ENCODE measurements around the gene GRAMD1A. TPM values are rescaled to one million over a fixed set of nuclear protein-coding genes. Genes with fewer than 3 reads are reported as not detected.

The GRAMD1A gene
- total RNA-seq, 1 experiment from 2014 or later, result 32.8 TPM

DNA sequence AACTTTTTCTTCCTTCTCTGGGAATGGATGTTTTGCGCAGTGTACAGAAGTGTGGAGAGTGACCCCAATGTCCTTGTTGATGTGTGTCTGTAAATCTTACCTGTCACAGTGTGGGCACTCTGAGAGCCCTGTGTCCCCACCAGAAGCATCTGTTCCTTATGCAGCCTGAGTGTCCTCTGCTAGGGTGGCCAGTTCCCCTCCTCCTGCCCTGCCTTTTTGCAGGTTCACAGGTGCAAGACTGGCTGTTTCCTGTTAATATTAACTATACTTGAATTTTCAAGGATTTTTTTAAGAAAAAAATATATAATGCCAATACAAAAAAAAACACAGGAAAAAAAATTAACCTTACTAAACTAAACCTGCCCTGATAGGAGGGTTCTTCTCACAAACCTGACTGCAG lies 12.0 kb upstream of the GRAMD1A start:
- TF ChIP-seq EZH2 (IDR thresholded peaks at IDR 0.05; ENCODE audit: low read length, unreplicated experiment), result no peak
- Histone ChIP-seq H3K9me3 (ENCODE audit: low read length) (no peaks in the 10 kb centered on the region), H2AFZ (ENCODE audit: low read length) (no peak overlapping the region), H3K4me1 (ENCODE audit: insufficient read depth, low read length) (no peaks in the 10 kb centered on the region), H3K9me2 (replicated peaks; ENCODE audit: low read length) (no peaks in the 10 kb centered on the region), H3K4me2 (ENCODE audit: low read length) (no peak overlapping the region), H4K20me1 (ENCODE audit: low read length) (no peaks in the 10 kb centered on the region), H3K27me3 (ENCODE audit: low read length) (no peaks in the 10 kb centered on the region), H3K4me3 (ENCODE audit: low read length) (no peak overlapping the region), H3K9ac (ENCODE audit: low read length) (no peak overlapping the region), H3K79me2 (ENCODE audit: low read length) (no peaks in the 10 kb centered on the region), H3F3A (ENCODE audit: low read length, unreplicated experiment) (no peaks in the 10 kb centered on the region), H3K36me3 (ENCODE audit: low read depth, low read length) (no peaks in the 10 kb centered on the region), H3K27ac (ENCODE audit: low read length) (no peak overlapping the region)
- BruUV-seq (replicated peaks), result no TSS peak
- DNase-seq (no peak), ATAC-seq (no peak)
- ChIA-PET CTCF (no interaction called here), POLR2A (ENCODE audit: unreplicated experiment) (no interaction called here)
- intact Hi-C loops (cut with micrococcal nuclease), result no loop called here

DNA sequence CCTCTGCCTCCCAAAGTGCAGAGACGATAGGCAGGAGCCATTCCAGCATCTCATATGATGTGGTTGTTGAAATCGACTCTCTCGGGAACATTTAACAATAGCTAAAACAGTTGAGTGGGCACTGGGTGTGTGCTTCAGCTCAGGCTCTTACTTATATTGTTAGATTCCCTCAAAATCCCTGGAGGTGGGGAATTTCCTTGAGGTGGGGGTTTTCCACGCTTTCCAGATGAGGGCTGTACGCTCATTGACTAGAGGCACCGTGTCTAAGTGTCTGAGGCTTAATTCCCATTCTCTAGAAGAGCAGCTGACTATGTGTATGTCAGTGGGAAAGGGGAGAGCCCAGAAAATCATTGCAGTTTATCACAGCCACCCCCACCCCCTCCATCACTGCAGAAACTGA lies 10.8 kb upstream of the GRAMD1A start:
- Histone ChIP-seq H3K79me2 (ENCODE audit: low read length) (no peaks in the 10 kb centered on the region), H3K4me1 (ENCODE audit: insufficient read depth, low read length) (peaks cover under 1% of the 10 kb centered on the region; the same call in 1 of the 2 replicates), H3K4me3 (ENCODE audit: low read length) (no peak overlapping the region), H3K36me3 (ENCODE audit: low read depth, low read length) (no peaks in the 10 kb centered on the region), H3K27ac (ENCODE audit: low read length) (no peak overlapping the region), H3F3A (ENCODE audit: low read length, unreplicated experiment) (no peaks in the 10 kb centered on the region), H3K27me3 (ENCODE audit: low read length) (no peaks in the 10 kb centered on the region), H3K9me2 (replicated peaks; ENCODE audit: low read length) (no peaks in the 10 kb centered on the region), H3K9ac (ENCODE audit: low read length) (no peak overlapping the region), H4K20me1 (ENCODE audit: low read length) (no peaks in the 10 kb centered on the region), H3K4me2 (ENCODE audit: low read length) (no peak overlapping the region), H2AFZ (ENCODE audit: low read length) (no peak overlapping the region), H3K9me3 (ENCODE audit: low read length) (no peaks in the 10 kb centered on the region)
- CTCF ChIA-PET, result no interaction called here
- no peak for DNase-seq
- no peak for ATAC-seq
- TF ChIP-seq EZH2phosphoT487 (IDR thresholded peaks at IDR 0.05; ENCODE audit: borderline replicate concordance, low read length), result no peak
- TF ChIP-seq, protein P1, sequence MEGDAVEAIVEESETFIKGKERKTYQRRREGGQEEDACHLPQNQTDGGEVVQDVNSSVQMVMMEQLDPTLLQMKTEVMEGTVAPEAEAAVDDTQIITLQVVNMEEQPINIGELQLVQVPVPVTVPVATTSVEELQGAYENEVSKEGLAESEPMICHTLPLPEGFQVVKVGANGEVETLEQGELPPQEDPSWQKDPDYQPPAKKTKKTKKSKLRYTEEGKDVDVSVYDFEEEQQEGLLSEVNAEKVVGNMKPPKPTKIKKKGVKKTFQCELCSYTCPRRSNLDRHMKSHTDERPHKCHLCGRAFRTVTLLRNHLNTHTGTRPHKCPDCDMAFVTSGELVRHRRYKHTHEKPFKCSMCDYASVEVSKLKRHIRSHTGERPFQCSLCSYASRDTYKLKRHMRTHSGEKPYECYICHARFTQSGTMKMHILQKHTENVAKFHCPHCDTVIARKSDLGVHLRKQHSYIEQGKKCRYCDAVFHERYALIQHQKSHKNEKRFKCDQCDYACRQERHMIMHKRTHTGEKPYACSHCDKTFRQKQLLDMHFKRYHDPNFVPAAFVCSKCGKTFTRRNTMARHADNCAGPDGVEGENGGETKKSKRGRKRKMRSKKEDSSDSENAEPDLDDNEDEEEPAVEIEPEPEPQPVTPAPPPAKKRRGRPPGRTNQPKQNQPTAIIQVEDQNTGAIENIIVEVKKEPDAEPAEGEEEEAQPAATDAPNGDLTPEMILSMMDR (conservative IDR thresholded peaks at IDR 0.05; ENCODE audit: low read depth, low read length), result no peak
- TF ChIP-seq EZH2 (IDR thresholded peaks at IDR 0.05; ENCODE audit: low read length, unreplicated experiment), result no peak
- intact Hi-C loops (cut with micrococcal nuclease), result no loop called here
- POLR2A ChIA-PET (ENCODE audit: unreplicated experiment), result no interaction called here
- no TSS peak for BruUV-seq (replicated peaks)

DNA sequence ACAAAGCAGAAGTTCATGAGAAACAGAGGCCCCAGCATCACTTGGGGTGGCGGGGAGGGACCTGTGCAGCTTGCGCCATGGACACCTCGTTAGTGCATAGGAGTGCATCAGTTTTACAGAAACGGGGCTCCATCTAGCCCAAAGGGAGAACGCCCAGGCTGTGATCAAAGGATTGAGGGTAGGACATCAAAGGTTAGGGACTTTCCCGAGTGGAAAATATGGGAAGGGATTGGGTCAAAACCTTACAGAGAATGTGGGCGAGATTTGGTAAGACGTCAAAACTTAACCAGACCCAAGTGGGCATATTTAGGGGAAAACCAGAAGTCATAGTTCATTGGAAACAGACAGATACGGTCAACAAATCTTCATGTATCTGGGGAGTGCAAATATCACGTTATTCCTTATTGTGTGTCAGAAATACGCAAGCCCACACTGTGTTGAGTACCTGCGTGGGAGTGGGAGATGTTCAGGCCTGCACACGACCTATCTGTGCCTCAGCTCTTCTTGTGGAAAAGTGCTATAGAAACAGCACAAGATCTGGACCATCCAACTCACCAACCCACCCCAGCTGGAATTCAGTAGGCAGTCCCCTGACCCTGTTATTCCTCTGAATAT lies 9.4 kb upstream of the GRAMD1A start:
- Histone ChIP-seq H3K9me3 (ENCODE audit: low read length) (no peaks in the 10 kb centered on the region), H3K9ac (ENCODE audit: low read length) (no peak overlapping the region), H3K4me2 (ENCODE audit: low read length) (no peak overlapping the region), H3K27me3 (ENCODE audit: low read length) (no peaks in the 10 kb centered on the region), H3K4me1 (ENCODE audit: insufficient read depth, low read length) (peaks cover 13% of the 10 kb centered on the region), H3K79me2 (ENCODE audit: low read length) (no peaks in the 10 kb centered on the region), H3K36me3 (ENCODE audit: low read depth, low read length) (no peaks in the 10 kb centered on the region), H3K27ac (ENCODE audit: low read length) (no peak overlapping the region), H3F3A (ENCODE audit: low read length, unreplicated experiment) (no peaks in the 10 kb centered on the region), H3K4me3 (ENCODE audit: low read length) (no peak overlapping the region), H4K20me1 (ENCODE audit: low read length) (no peaks in the 10 kb centered on the region), H3K9me2 (replicated peaks; ENCODE audit: low read length) (no peaks in the 10 kb centered on the region), H2AFZ (ENCODE audit: low read length) (no peak overlapping the region)
- BruUV-seq (replicated peaks), result no TSS peak
- no peak for TF ChIP-seq EZH2phosphoT487 (IDR thresholded peaks at IDR 0.05; ENCODE audit: borderline replicate concordance, low read length)
- no peak for TF ChIP-seq EZH2 (IDR thresholded peaks at IDR 0.05; ENCODE audit: low read length, unreplicated experiment)
- TF ChIP-seq, protein P1 (conservative IDR thresholded peaks at IDR 0.05; ENCODE audit: low read depth, low read length), result no peak
- ATAC-seq (no peak), DNase-seq (no peak)
- ChIA-PET POLR2A (ENCODE audit: unreplicated experiment) (no interaction called here), CTCF (no interaction called here)
- intact Hi-C loops (cut with micrococcal nuclease), result no loop called here
